GM12892 (cell line): ENCODE data around the gene KCNG3.

Experiments
- POLR2A ChIP-seq: IDR thresholded peaks from 2 replicates; pipeline ENCODE4 v1.6.1; 2011; ENCODE audit warnings: low read depth, low read length, control low read depth
- POLR2AphosphoS5 ChIP-seq: IDR thresholded peaks from 2 replicates; pipeline ENCODE4 v1.6.1; 2011; ENCODE audit warnings: low read depth, low read length, control low read depth

DNA sequence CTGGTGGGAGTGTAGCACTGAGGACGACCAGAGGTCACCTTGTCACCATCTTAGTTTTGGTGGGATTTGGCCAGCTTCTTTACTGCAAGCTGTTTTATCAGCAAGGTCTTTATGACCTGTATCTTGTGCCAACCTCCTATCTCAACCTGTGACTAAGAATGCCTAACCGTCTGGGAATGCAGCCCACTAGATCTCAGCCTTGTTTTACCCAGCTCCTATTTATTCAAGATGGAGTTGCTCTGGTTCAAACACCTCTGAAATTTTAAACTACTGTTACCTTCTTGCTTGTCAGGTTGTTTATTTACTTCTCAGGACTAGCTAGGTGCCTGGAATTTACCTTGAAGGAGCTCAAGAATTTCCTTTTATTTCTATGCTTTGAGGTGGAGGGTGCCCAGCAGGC, 9.5 kb upstream of the KCNG3 start:
- TF ChIP-seq POLR2A (no peak), POLR2AphosphoS5 (no peak)
